ENCODE data around the gene CDHR3. TPM values are rescaled to one million over a fixed set of nuclear protein-coding genes. Genes with fewer than 3 reads are reported as not detected.

The CDHR3 gene
- polyA plus RNA-seq, 2 of the 4 experiments (the other 2 are of a cell fraction): 4.0 to 4.5 TPM

GRCh38 chr7:106054971-106055532 lies 92.0 kb downstream of the CDHR3 start:
- CTCF ChIA-PET: interaction anchor here (0.9 to 17.2 kb wide), 3 partner anchors 8 to 105 kb away, joined by 4 to 487 read pairs (median 21); no protein-coding TSS in a partner anchor
- no peak for ATAC-seq

DNA sequence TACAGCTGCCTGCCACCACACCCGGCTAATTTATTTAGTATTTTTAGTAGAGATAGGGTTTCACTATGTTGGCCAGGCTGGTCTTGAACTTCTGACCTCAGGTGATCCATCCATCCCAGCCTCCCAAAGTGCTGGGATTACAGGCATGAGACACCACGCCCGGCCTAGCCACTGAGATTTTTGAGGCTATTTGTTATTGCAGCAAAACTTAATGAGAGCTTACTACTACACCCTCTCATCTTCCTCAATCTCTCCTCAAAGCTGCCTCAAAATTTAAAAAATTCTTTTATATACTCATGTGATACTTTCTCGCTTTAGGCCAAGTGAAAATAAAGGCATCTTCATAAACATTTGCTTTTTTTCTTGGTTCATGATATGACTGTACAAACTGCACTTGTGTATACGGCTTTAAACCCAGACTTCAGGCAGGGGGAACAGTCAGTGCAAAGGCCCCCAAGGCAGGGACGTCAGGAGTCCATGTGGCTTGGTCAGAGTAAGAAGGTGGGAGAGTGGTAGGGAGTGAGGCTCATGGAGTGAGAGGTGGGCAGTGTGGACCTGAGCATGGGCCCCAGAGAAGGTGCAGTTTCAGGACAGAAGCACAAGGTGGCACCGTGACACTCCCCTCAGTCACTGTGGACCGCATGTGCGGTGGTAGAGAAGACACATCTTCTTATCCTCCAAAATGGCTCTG lies 93.6 kb downstream of the CDHR3 start:
- Histone ChIP-seq H3K4me1 (no peaks in the 10 kb centered on the region), H3K27ac (no peak overlapping the region), H3K4me2 (peak overlapping the region; percentile 26; the same call in 2 of the 3 replicates), H3K9me3 (no peaks in the 10 kb centered on the region), H3K4me3 (no peak overlapping the region)
- TF ChIP-seq KDM1A (IDR thresholded peaks at IDR 0.05; ENCODE audit: low read depth) (no peak), MYC (IDR thresholded peaks at IDR 0.05; ENCODE audit: borderline replicate concordance, low read length) (peak; percentile 65; the same call in 1 of the 2 replicates), RAD21 (conservative IDR thresholded peaks at IDR 0.05 in 1 of 2, IDR thresholded peaks at IDR 0.05 in 1 of 2) (peak; percentile 88 to 94), FOSB (CRISPR knock-in tag; IDR thresholded peaks at IDR 0.05) (no peak), SMC3 (IDR thresholded peaks at IDR 0.05) (peak; percentile 96), RNF2 (IDR thresholded peaks at IDR 0.05; ENCODE audit: borderline replicate concordance, low read depth) (no peak), JUNB (IDR thresholded peaks at IDR 0.05) (no peak), CTCF (IDR thresholded peaks at IDR 0.05) (peak; percentile 85), ZSCAN20 (CRISPR knock-in tag; IDR thresholded peaks at IDR 0.05) (no peak)
- TF ChIP-seq, protein P1, sequence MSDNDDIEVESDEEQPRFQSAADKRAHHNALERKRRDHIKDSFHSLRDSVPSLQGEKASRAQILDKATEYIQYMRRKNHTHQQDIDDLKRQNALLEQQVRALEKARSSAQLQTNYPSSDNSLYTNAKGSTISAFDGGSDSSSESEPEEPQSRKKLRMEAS (IDR thresholded peaks at IDR 0.05): peak; percentile 60; the same call in 1 of the 2 replicates
- ChIA-PET CTCF (interaction anchor here (0.6 to 17.2 kb wide), 28 partner anchors 9 to 399 kb away, joined by 3 to 487 read pairs (median 4); no protein-coding TSS in a partner anchor), POLR2A (no interaction called here)
- FAIRE-seq: no peak
- ATAC-seq: peak; percentile 91 to 99
- peak; percentile 77 to 81 for DNase-seq (ENCODE audit: low read depth in 1 of 2, low spot score in 1 of 2)
- WGBS (ENCODE audit: missing lambda C conversion rate): 37% methylated on average over 9 of the region's 9 CpGs

More at GRCh38 chr7:106054971-106055532, 92.0 kb downstream of the CDHR3 start:
- Histone ChIP-seq H3K9me3 (no peaks in the 10 kb centered on the region), H3K4me1 (no peaks in the 10 kb centered on the region), H3K4me3 (no peak overlapping the region), H3K27ac (no peak overlapping the region), H3K4me2 (no peak overlapping the region)
- WGBS (ENCODE audit: missing lambda C conversion rate): 78% methylated on average over 7 of the region's 7 CpGs
- no peak for TF ChIP-seq TFCP2L1 (CRISPR knock-in tag; IDR thresholded peaks at IDR 0.05)
- TF ChIP-seq, protein P1 (IDR thresholded peaks at IDR 0.05): no peak
- no peak for TF ChIP-seq GATA3 (IDR thresholded peaks at IDR 0.05; ENCODE audit: borderline replicate concordance)
- no peak for TF ChIP-seq EHMT2 (IDR thresholded peaks at IDR 0.05; ENCODE audit: low read depth)
- TF ChIP-seq CTCF (IDR thresholded peaks at IDR 0.05): no peak
- TF ChIP-seq CEBPB (IDR thresholded peaks at IDR 0.05): no peak
- no peak for TF ChIP-seq TP53 (CRISPR knock-in tag; IDR thresholded peaks at IDR 0.05)
- no peak for TF ChIP-seq HOXA7 (CRISPR knock-in tag; IDR thresholded peaks at IDR 0.05)
- no peak for TF ChIP-seq RAD21 (conservative IDR thresholded peaks at IDR 0.05 in 1 of 2, IDR thresholded peaks at IDR 0.05 in 1 of 2)
- no peak for TF ChIP-seq MYC (IDR thresholded peaks at IDR 0.05; ENCODE audit: borderline replicate concordance, low read length)
- no peak for TF ChIP-seq RARB (CRISPR knock-in tag; IDR thresholded peaks at IDR 0.05)
- no peak for TF ChIP-seq HDAC2 (IDR thresholded peaks at IDR 0.05)
- POLR2A ChIA-PET: no interaction called here
- FAIRE-seq: no peak
- DNase-seq (ENCODE audit: low read depth in 1 of 2, low spot score in 1 of 2): no peak
